Daoy (cell line): ENCODE data around the gene DMRTC1B. TPM values are rescaled to one million over a fixed set of nuclear protein-coding genes. Genes with fewer than 3 reads are reported as not detected.

Experiments used
- total RNA-seq: library from RNA; depleted of rRNA; stranded (reverse); fragments of >200 nt; shearing (Covaris generic); gene quantifications from 2 replicates; pipeline ENCODE4 v1.2.3, GENCODE V29; 2014; rRNA removed

The DMRTC1B gene
- total RNA-seq, 1 experiment from 2014 or later = not detected

Other genes starting within 250 kb of the DMRTC1B start
- gene HDAC8, start 204.0 kb upstream of the DMRTC1B start, total RNA-seq = 20.5 and 34.8 TPM in 2 replicates
- 6.4 and 9.5 TPM in 2 replicates for gene PHKA1, start 62.6 kb upstream of the DMRTC1B start, total RNA-seq
- gene FAM236B, start 5.8 kb downstream of the DMRTC1B start, total RNA-seq = not detected in 2 replicates
- gene FAM236D, start 31.3 kb downstream of the DMRTC1B start, total RNA-seq = not detected in 2 replicates
- not detected in 2 replicates for gene FAM236C, start 135.7 kb downstream of the DMRTC1B start, total RNA-seq
- not detected in 2 replicates for gene FAM236A, start 161.3 kb downstream of the DMRTC1B start, total RNA-seq
- 0.46 TPM in 1 of 2 replicates, not detected in the other for gene DMRTC1, start 166.9 kb downstream of the DMRTC1B start, total RNA-seq
- 0.06 TPM in 1 of 2 replicates, not detected in the other for gene PABPC1L2B, start 226.0 kb downstream of the DMRTC1B start, total RNA-seq